Activated T-helper 9 cell treated with anti-CD3 and anti-CD28 coated beads, Interleukin-2, amount 50 U/mL, for 16 hours (primary cell): Measurements from ENCODE around the gene PGAP3.

Source experiments
- DNase-seq: peaks from one replicate; pipeline ENCODE4 v3.0.0-alpha.2; 2020; ENCODE audit warnings: low read depth

PGAP3 gene

DNA sequence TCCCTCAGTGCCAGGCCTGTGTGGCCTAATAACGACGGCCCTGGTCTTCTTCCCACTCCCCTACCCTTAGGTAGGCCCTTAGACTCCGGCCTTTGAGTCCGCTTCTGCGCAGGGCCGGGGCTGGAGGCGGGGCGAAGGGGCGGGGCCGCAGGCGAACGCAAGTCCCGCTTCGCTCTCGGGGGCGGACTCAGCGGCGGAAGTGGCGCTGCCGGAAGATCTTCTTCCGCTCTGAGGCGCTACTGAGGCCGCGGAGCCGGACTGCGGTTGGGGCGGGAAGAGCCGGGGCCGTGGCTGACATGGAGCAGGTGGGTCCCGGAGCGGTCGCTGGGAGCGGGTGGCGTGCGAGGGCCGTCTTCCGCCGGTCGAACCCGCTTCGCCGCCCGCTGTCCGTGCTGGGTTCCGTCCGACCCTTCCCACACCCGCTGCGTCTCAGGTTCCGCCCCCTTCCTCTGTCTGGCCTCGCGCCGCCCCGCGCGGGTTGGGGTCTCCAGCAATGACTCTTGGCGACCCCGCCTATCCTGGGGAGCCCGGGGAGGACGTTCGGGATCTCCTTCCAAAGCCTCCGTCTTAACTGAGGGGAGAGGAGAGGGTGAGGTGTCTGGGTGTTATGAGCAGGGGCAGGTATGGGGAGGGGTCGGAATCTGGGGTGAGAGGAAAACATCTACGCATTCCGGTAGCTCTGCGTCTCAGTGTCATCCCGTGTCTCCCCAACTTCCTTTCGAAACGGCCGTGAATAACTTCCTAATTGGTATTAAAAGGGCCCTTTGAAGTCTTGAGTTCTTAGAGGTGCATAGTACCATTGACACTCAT is 50.7 kb downstream of the PGAP3 start, which contains the start of gene STARD3:
Gene STARD3 (plus strand): TSS at position 218 of the 810 bp plus-strand sequence. CDS start 16,388 bp downstream, outside the sequence.
- DNase-seq: peak; percentile 86

DNA sequence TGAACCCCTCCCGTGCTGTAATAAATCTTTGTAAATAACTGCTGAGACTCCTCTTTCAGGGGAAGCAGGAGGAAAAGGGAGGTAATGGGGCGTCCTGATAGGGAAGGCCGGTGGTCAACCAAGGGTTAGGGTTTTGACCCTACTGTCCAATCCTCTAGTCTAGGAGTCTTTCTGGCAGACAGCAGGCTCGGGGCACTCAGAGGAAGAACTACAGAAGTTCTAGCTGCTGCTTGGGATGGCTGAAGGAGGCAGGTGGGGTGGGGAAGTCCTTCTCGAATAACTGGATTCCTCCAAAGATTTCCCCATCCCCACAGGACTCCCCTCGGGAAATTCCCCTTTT is 51.3 kb downstream of the PGAP3 start:
- no peak for DNase-seq

DNA sequence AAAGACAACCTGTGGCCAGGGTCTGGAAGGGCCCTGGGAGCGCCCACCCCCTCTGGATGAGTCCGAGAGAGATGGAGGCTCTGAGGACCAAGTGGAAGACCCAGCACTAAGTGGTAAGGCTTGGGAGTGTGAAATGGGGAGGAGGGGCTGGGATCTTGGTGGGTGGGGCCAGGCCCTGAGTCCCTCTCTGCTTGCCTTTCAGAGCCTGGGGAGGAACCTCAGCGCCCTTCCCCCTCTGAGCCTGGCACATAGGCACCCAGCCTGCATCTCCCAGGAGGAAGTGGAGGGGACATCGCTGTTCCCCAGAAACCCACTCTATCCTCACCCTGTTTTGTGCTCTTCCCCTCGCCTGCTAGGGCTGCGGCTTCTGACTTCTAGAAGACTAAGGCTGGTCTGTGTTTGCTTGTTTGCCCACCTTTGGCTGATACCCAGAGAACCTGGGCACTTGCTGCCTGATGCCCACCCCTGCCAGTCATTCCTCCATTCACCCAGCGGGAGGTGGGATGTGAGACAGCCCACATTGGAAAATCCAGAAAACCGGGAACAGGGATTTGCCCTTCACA is 52.2 kb downstream of the PGAP3 start:
- DNase-seq: no peak

DNA sequence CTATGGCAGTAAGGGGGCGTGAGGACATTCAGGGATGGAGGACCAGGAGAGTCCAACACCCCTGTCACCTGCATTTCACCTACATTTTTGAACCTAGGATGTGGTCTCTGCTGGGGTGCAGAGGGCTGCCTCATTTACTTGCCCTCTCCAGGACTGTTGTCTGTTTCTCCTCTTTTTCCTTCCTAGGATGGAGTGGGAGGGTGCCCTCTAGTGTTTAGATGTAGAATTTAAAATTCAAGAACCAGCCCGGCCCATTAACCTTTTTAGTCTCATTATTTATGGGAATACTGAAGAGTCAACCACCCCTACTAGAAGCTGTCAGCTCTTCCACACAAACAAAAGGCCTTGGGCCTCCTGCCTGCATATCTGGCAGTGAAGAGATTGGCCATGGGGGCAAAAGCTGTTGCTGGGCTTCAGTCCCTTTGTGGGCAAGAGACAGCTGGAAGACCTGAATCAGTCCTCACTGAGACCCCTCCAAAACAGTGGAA is 53.4 kb downstream of the PGAP3 start:
- no peak for DNase-seq

DNA sequence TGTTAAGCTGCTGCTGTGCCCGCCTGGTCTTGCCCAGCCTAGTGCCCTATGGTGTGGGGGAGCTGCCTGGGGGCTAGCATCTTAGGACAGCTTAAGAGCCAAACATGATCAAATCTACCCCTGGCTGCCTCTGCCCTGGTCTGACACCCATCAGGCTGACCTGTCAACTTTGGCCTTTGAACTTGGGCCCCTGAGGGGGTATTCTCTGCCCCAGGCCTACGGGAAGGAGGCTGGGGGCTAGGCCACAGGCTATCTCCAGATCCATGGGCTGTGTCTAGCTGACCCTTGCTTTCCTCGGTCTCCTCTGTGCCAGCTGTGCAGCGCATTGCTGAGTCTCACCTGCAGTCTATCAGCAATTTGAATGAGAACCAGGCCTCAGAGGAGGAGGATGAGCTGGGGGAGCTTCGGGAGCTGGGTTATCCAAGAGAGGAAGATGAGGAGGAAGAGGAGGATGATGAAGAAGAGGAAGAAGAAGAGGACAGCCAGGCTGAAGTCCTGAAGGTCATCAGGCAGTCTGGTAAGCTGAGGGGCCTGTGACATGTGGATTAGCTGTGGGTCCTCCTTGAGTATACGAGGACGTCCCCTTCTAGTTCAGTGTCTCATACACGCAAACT is 54.2 kb downstream of the PGAP3 start:
- no peak for DNase-seq

DNA sequence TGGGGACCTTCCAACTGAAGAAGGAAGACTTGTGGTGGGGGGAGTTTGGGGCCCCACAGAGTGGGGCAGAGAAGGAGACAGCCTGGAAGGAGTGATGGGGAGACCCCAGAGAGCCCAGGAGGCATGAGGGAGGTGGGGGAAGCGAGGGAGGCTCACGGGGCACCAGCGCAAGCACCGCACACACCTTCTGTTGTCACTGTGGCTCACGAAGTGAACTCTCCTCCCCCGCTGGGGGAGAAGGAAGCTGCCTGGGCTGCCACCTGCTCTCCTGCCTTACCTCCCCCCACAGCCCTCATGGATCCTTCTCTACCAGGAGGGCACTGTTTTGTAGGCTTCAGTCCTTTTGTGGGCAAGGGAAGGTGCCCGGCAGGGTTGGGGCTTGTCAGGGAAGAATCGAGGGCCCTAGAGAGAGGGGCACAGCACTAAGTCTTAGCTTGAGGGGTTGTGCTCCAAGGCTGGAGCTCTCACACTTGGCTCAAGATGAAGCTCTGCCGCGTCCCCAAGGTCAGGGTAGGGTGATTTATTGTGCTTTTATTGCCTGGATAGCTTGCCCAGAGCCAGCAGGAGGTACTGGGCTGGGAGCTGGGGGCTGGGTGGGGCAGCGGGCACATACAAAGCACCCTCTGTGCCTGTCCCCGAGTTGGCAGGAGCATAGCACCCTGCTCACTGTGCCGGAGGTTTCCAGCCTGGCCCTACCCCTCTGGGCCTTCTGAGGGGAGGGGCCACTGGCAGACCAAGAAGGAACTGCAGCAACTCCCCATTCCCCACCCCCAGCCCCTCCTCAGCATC is 55.5 kb downstream of the PGAP3 start:
- no peak for DNase-seq

DNA sequence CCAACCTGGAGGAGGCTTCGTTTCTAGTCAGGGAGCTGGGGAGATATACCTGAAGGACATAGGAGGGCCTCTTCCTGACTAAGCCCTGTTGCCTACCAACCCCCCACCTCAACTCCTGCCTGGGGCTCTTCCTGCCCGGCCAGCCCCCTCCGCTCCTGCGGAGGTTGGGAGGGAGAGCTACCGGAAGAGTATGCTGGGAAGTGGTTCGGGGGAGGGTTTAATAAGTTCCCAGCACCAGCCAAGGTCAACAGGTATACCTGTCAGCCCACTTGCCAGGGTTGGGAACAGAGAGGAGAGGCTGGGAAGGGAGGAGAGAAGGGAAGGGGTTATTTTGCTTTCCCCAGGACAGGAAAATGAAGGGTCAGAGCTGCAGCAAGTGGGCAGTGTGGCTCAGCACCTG is 56.5 kb downstream of the PGAP3 start:
- DNase-seq: no peak

DNA sequence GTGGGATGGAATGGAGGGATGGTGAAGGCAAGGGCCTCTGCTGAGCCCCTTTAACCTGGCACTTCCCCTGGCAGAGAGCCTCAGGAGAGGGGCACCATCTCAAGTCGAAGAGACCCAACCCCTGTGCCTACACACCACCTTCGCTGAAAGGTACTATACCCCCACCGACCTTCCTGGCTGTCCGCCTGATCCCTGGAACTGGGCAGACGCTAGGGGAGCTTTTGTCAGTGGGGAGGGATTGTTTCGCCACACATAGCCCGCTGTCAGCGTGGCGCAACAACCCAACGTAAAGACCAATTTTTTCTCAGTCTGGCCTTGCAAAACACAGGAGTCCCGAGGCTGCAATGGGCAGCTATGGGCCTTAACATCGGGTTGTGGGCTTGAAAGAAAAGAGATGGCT is 58.0 kb downstream of the PGAP3 start:
- no peak for DNase-seq

DNA sequence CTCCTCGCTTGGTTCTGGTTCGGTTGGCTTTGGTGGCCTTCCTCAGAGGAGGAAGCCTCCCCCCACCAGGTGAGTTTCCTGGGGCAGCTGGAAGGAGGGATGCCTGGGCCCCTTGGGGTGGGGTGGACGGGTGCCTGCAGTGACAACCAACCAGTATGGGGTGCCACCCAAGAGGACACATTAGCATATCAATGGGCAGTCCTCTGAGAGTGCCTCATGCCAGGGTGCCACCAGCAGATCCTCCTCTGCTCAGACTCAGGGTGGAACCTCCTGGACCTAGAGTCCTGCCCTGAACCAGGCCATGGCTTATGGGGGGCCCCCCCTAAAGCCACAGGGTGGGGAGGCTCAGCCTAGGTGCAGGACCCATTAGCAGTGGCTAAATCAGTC is 58.4 kb downstream of the PGAP3 start:
- DNase-seq: no peak

DNA sequence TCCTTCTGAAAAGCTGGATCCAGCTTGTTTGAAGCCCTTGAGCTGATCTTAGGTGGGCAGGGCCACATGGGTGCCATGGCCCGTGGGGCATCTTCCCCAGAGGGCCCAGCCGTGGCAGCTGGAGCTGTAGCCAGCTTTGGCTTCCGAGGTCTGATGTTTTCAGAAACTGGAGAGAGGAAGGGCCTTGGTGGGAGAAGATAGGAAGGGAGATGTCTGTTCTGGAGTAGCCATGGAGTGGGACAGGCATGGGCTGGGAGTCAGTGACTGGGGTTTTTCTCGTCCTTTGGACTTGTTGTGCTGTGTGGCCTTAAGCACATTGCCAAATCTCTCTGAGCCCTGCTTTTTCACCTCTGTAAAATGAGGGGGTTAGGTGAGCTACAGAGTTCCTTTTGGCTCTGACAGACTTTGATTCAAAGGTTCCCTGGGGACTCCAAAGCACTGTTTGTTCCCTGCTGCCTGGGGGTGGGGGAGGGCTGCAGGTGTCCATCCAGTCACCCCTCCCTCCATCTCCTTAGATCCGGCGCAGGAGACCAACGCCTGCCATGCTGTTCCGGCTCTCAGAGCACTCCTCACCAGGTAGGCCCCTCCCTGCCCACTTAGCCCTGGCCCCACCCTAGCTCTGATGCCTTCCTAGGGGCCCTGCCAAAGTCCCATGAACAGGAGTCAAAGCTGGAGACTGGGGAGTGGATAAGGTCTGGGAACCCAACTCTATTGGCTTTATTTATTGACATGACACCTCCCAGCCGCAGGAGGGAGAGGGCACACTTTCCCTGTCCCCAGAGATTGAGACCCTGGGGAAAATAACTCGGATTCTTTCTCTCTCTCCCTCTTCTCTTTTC is 59.0 kb downstream of the PGAP3 start:
- no peak for DNase-seq

DNA sequence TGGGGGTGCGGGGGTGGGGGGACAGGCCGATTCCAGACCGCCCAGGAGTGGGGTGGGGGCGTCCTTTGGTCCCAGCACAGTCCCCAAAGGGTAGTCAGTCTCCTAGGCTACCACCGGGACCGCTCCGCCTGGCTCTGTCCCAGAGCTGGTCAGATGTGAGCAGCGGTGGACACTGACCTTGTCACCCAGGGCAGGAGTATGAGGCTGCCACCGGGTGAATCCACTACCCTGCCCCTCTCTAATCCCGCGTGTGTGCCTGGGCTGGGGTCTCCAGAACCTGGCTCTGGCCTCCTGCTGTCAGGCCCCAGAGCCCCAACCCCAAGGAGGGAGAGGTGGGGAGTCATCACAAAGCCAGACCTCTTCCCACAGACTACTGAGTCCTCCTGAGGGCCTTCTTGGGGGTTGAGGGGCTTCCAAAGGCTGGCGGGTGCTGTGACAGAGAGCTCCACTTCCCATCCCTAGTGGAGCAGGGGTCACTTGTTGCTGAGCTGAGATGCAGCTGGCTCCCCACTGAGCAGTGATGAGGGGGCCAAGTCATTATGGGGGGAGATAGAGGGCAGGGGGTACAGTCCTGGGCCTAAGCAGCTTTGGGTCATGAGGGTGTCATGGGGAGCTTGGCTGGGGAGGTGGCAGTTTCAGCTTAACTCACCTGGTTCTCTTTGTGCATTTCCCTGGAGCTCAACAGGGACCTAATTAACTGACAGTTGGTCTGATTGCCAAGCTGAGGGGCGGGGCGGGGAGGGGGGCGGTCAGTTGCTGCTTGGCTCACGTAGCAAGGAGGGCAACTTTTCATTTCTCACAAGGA is 59.9 kb downstream of the PGAP3 start:
- no peak for DNase-seq

DNA sequence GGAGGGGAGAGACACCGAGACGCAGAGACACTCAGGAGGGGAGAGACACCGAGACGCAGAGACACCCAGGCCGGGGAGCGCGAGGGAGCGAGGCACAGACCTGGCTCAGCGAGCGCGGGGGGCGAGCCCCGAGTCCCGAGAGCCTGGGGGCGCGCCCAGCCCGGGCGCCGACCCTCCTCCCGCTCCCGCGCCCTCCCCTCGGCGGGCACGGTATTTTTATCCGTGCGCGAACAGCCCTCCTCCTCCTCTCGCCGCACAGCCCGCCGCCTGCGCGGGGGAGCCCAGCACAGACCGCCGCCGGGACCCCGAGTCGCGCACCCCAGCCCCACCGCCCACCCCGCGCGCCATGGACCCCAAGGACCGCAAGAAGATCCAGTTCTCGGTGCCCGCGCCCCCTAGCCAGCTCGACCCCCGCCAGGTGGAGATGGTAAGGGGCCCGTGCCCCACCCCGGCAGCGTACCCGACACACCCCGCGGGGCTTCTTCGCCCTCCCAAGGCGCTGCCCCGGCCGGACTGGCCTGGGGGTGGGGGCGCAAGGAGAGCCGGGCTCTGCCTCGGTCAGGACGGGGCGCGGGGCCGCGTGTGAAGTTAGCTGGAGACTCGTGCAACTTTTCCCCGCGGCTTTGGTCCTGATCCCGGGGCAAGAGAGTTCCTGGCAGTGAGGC is 60.7 kb downstream of the PGAP3 start:
- DNase-seq: no peak

DNA sequence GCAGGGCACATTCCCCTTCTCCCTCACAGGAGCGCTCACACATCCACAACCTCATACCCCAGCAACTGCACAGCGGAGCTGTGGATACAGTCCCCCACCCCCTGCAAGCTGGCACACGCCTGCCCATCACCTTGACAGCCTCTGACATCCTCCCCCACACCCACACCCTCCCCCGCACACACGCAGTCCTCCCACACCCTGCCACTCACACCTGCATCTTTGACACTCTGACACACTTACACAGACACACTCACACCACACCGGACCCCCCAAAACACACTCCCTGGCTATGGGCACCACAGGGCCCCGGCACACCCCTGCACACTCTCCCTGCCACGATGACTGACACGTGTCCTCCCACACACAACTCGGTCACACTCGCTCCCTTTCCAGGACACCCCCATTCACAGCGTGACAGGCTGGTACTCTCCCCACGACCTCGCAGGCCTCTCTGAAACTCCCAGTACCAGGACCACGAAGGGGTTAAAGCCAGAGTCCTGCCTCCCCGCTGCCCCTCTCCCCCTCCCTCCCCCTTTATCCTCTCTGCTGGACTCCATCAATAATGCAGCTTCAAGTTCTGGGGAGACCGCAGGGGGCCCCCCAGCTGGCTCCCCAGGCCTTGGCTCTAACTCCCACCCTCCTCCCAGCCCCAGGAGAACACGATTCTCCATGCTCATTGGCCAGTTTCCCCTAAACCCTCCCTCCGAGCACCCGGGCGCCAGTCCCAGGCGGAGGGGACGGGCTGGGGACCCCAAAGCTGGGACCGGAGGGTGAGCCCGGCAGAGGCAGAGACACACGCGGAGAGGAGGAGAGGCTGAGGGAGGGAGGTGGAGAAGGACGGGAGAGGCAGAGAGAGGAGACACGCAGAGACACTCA is 61.4 kb downstream of the PGAP3 start, which contains the start of gene PPP1R1B:
Gene PPP1R1B (plus strand): TSS at position 782 of the 876 bp plus-strand sequence. CDS start 441 bp downstream, outside the sequence.
- no peak for DNase-seq

DNA sequence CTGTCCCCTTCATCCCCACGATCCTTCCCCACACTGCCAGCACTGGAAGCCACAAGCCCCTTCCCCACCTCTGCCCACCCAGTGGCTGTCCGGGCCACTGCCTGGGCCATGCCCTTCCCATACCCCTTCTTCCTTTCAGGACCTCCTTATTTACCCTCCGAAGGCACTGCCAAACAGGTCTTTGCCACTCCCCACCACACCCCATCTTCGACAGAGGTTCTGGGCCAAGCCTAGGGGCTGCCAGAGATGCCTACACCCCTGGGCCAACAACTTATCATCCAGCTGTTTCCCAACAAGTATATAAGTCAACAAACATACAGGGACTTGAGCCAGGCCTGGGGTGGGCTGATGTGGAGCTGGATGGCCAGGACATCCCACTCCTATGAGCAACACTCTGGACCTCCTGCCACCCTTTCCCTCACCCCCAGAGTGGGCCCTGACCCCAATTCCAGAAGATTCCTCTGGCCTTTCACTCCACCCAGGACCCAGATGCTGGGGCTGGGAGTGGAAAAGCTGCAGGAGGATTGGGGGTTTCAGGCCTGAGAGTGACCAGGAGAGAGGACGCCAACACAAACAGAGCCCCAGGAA is 62.6 kb downstream of the PGAP3 start:
- DNase-seq: no peak

DNA sequence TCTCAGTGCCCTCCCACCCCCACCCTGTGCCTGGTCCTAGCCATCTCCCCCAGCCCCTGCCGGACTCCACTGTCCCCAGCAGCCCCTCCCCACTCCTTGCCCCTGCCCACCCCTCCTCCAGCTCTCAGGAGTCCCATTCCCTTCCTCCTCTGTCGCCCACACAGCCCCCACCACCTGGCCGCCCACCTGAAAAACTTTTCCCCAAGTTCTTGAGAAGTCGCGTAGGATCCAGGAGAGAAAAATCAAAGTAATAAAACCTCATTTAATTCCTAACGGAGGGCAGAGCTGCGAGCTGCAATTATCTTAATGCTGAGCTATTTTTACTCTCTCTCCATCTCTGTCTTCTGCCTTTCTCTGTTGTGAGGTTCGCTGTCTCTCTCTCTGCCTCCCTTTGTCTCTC is 63.5 kb downstream of the PGAP3 start:
- DNase-seq: no peak

DNA sequence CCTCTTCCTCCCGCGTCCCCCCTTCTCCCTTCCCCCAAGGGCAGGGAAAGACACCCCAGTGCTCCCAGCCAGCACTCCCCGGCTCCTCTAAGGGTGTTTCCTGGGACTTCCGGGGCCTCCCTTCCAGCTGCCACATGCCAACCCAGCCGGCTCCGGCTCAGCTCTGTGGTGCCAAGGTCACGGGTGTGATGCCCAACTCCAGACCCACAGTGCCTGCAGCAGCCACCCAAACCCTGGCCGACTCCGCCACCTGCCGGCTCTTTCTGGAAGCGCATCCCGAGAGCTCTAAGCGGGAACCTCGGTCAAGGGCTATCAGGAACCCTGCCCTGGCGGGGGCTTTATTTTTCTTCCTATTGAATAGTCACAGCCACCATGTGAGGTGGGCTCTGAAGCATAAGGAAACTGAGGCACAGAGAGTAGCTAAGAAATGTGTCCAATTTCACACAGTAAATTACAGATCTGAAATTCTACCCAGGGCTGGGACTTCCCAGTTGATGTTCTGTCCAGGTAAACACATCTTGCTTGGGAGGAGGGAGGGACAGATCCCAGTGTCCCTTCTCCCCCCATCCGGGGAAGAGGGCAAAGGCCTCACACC is 64.4 kb downstream of the PGAP3 start:
- peak; percentile 76 for DNase-seq

DNA sequence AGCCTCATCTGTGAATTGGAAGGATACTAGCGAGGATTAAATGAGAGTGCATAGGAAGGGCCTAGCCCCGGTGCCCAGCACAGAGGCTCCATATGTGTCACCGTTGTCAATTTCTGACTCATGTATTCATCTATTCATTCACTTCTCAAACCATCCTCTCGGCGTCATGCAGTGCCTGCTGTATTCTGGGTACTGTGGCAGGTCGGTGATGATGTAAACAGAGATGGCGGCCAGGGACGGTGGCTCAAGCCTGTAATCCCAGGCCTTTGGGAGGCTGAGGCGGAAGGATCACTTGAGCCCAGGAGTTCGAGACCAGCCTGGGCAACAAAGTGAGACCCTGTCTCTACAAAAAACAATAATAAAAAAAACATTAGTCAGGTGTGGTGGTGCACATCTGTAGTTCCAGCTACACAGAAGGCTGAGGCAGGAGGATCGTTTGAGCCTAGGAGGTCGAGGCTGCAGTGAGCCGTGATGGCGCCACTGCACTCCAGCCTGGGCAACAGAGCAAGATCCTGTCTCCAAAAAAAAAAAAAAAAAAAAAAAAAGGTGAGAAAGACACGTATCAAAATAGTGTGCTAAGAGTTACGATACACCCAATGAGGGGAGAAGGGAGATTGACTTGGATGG is 65.4 kb downstream of the PGAP3 start:
- DNase-seq: peak; percentile 37
